HepG2 (cell line): ENCODE results near the gene COX18. TPM values are rescaled to one million over a fixed set of nuclear protein-coding genes. Genes with fewer than 3 reads are reported as not detected.

Source experiments
- AGO1 ChIP-seq: fragments of 200-400 bp; formaldehyde crosslinking; IDR thresholded peaks from 2 replicates; pipeline ENCODE4 v1.6.1; 2017; ENCODE audit warnings: mild to moderate bottlenecking, low read depth, low read length, moderate library complexity; ENCODE audit not compliant: poor library complexity, severe bottlenecking
- BCL6 ChIP-seq: IDR thresholded peaks from 2 replicates; pipeline ENCODE4 v1.6.1; 2016; ENCODE audit warnings: missing genetic modification reagents, missing compliant biosample characterization
- CENPX ChIP-seq: sonication (generic); formaldehyde crosslinking; IDR thresholded peaks from 2 replicates; pipeline ENCODE4 v1.9.0; 2021; ENCODE audit warnings: mild to moderate bottlenecking, missing genetic modification reagents, moderate library complexity
- EED ChIP-seq: sonication (generic); formaldehyde crosslinking; IDR thresholded peaks from 2 replicates; pipeline ENCODE4 v1.5.0; 2020; ENCODE audit warnings: mild to moderate bottlenecking, missing genetic modification reagents
- FLYWCH1 ChIP-seq: sonication (generic); formaldehyde crosslinking; IDR thresholded peaks from 2 replicates; pipeline ENCODE4 v1.8.1; 2023; ENCODE audit warnings: mild to moderate bottlenecking, missing genetic modification reagents
- GATAD1 ChIP-seq: IDR thresholded peaks from 2 replicates; pipeline ENCODE4 v1.6.1; 2016; ENCODE audit warnings: missing genetic modification reagents, missing compliant biosample characterization
- GATAD2A ChIP-seq: IDR thresholded peaks from 2 replicates; pipeline ENCODE4 v1.6.1; 2016
- HNF1A ChIP-seq, 2 experiments: sonication (generic) in 1 of 2; formaldehyde crosslinking in 1 of 2; IDR thresholded peaks; 2 replicates each; pipeline versions ENCODE4 v1.4.0 to v1.6.1; 2016 to 2020; ENCODE audit warnings: borderline replicate concordance in 1 of 2, low read depth in 1 of 2, mild to moderate bottlenecking in 1 of 2, missing genetic modification reagents in 1 of 2
- KDM1A ChIP-seq: IDR thresholded peaks from 2 replicates; pipeline ENCODE4 v1.6.1; 2016; ENCODE audit warnings: missing compliant biosample characterization
- KDM5A ChIP-seq: fragments of 200-600 bp; sonication (generic); IDR thresholded peaks from 2 replicates; pipeline ENCODE4 v1.7.0; 2018; ENCODE audit warnings: antibody characterized with exemption, mild to moderate bottlenecking, low read length, borderline replicate concordance
- KDM6A ChIP-seq: IDR thresholded peaks from 2 replicates; pipeline ENCODE4 v1.6.1; 2016; ENCODE audit warnings: low read depth
- MIER3 ChIP-seq: IDR thresholded peaks from 2 replicates; pipeline ENCODE4 v1.6.1; 2016; ENCODE audit warnings: missing compliant biosample characterization, borderline replicate concordance
- MTA1 ChIP-seq: sonication (generic); formaldehyde crosslinking; IDR thresholded peaks from 2 replicates; pipeline ENCODE4 v1.4.0; 2020; ENCODE audit warnings: missing genetic modification reagents, mild to moderate bottlenecking, borderline replicate concordance
- RAD21 ChIP-seq: fragments of 450-650 bp; formaldehyde crosslinking; IDR thresholded peaks from 2 replicates; pipeline ENCODE4 v1.5.0; 2020; ENCODE audit warnings: mild to moderate bottlenecking
- SP1 ChIP-seq, 2 experiments: fragments of 450-650 bp in 1 of 2; sonication (generic) in 1 of 2; formaldehyde crosslinking in 1 of 2; IDR thresholded peaks; 2 replicates each; pipeline versions ENCODE4 v1.4.0 to v1.6.1; 2016 to 2020; ENCODE audit warnings: missing genetic modification reagents in 1 of 2
- TAF15 ChIP-seq: fragments of 200-400 bp; formaldehyde crosslinking; IDR thresholded peaks from one replicate; pipeline ENCODE4 v1.6.1; 2018; ENCODE audit warnings: mild to moderate bottlenecking, low read depth, low read length; ENCODE audit not compliant: poor library complexity, severe bottlenecking
- ZNF232 ChIP-seq: sonication (generic); formaldehyde crosslinking; IDR thresholded peaks from 2 replicates; pipeline ENCODE4 v1.4.0; 2020; ENCODE audit warnings: missing genetic modification reagents, borderline replicate concordance
- ZNF280D ChIP-seq: sonication (generic); formaldehyde crosslinking; IDR thresholded peaks from 2 replicates; pipeline ENCODE4 v1.5.1; 2020; ENCODE audit warnings: mild to moderate bottlenecking, missing genetic modification reagents
- ZNF580 ChIP-seq: IDR thresholded peaks from 2 replicates; pipeline ENCODE4 v1.6.1; 2016; ENCODE audit warnings: low read depth, borderline replicate concordance
- ZNF749 ChIP-seq: sonication (generic); formaldehyde crosslinking; IDR thresholded peaks from 2 replicates; pipeline ENCODE4 v1.8.0; 2022; ENCODE audit warnings: mild to moderate bottlenecking, missing genetic modification reagents, moderate library complexity, borderline replicate concordance
- ZSCAN31 ChIP-seq: sonication (generic); formaldehyde crosslinking; IDR thresholded peaks from 2 replicates; pipeline ENCODE4 v1.5.0; 2020; ENCODE audit warnings: low read depth, mild to moderate bottlenecking, missing genetic modification reagents
- polyA plus RNA-seq, 8 experiments: library from polyadenylated mRNA; depleted of rRNA in 3 of 8; stranded (reverse) in 7 of 8; unstranded in 1 of 8; fragments of >200 nt; fragmentation: Illumina TruSeq in 4 of 8; extraction: Trizol in 4 of 8; gene quantifications; 2 replicates each; pipeline versions ENCODE4 v1.2.1 to v1.2.3, GENCODE V29; 2011 to 2016; ENCODE audit warnings: low read depth in 4 of 8, missing spikeins in 1 of 8, mixed read lengths in 1 of 8; ENCODE audit not compliant: insufficient read depth in 1 of 8
- total RNA-seq, 5 experiments: library from RNA; depleted of rRNA; stranded (reverse); fragments of >200 nt; fragmentation: Illumina TruSeq; extraction: Trizol; gene quantifications; 2 replicates each; pipeline ENCODE4 v1.2.3, GENCODE V29; 2016; ENCODE audit warnings: low read depth in 1 of 5

COX18 gene
- total and polyA plus RNA-seq, 2 of the 13 experiments (the other 11 are each of a cell fraction or from before 2014, with no cell fraction given), result 8.7 to 21.3 TPM

GRCh38 chr4:73069338-73070073 lies at the start of gene COX18 (continued):
- TF ChIP-seq MTA1 (CRISPR knock-in tag), result peak; percentile 90; the same call in 1 of the 2 replicates
- TF ChIP-seq ZNF580 (CRISPR knock-in tag), result peak; percentile 51; the same call in 1 of the 2 replicates
- peak; percentile 93 for TF ChIP-seq EED (CRISPR knock-in tag)
- TF ChIP-seq FLYWCH1 (CRISPR knock-in tag), result no peak
- TF ChIP-seq ZNF749 (CRISPR knock-in tag), result peak; percentile 95
- no peak for TF ChIP-seq KDM1A
- peak; percentile 72; the same call in 1 of the 2 replicates for TF ChIP-seq RAD21 (CRISPR knock-in tag)
- no peak for TF ChIP-seq HNF1A (IDR thresholded peaks at IDR 0.05; ENCODE audit: low read depth)
- TF ChIP-seq HNF1A (CRISPR knock-in tag; IDR thresholded peaks at IDR 0.05; ENCODE audit: borderline replicate concordance), result peak; percentile 75; the same call in 1 of the 2 replicates
- peak; percentile 37; the same call in 1 of the 2 replicates for TF ChIP-seq BCL6 (CRISPR knock-in tag)
- 0 out of 2 replicates have a peak, but pooled peaks have one; percentile 86 for TF ChIP-seq ZNF232 (CRISPR knock-in tag)
- TF ChIP-seq TAF15, result peak; percentile 79
- peak; percentile 38; the same call in 1 of the 2 replicates for TF ChIP-seq MIER3 (CRISPR knock-in tag)
- no peak for TF ChIP-seq KDM6A (CRISPR knock-in tag)
- no peak for TF ChIP-seq SP1 (IDR thresholded peaks at IDR 0.05)
- peak; percentile 88 for TF ChIP-seq SP1 (CRISPR knock-in tag; IDR thresholded peaks at IDR 0.05)
- no peak for TF ChIP-seq CENPX (CRISPR knock-in tag)
- TF ChIP-seq AGO1, result peak; percentile 86
- TF ChIP-seq KDM5A, result peak; percentile 78; the same call in 1 of the 2 replicates
- TF ChIP-seq GATAD2A (CRISPR knock-in tag), result peak; percentile 72
- peak; percentile 90; the same call in 1 of the 2 replicates for TF ChIP-seq ZNF280D
- TF ChIP-seq GATAD1 (CRISPR knock-in tag), result peak; percentile 93
- TF ChIP-seq ZSCAN31, result peak; percentile 93
